NCI-H748 (cell line): ENCODE measurements around the gene SLC16A1.
A peak's percentile ranks its signal among the peaks of the same experiment; 100 is the strongest.
"Not testable (repeated sequence)": the region's sequence is repeated elsewhere in the genome, so short reads cannot be mapped to it uniquely, and the experiment has no call there.

ENCODE experiments used
- DNase-seq: peaks from one replicate; lab custom pipeline; 2025; ENCODE audit not compliant: unreplicated experiment; lab: John Stamatoyannopoulos, UW

The SLC16A1 gene

GRCh38 chr1:112971006-112971405, 15.0 kb upstream of the SLC16A1 start:
- DNase-seq, result no peak

- DNase-seq, result no peak
Measured at GRCh38 chr1:112964347-112964746, 8.4 kb upstream of the SLC16A1 start.

GRCh38 chr1:112961072-112961471, 5.1 kb upstream of the SLC16A1 start:
- DNase-seq, result no peak

- DNase-seq, result no peak
Measured at GRCh38 chr1:112960384-112960783, 4.4 kb upstream of the SLC16A1 start.

GRCh38 chr1:112958236-112958635, 2.2 kb upstream of the SLC16A1 start:
- DNase-seq, result not testable (repeated sequence)

- DNase-seq, result no peak
Measured at GRCh38 chr1:112957133-112957812, 1.3 kb upstream of the SLC16A1 start.

GRCh38 chr1:112956544-112957132, 642 bp upstream of the SLC16A1 start:
- peak; percentile 32 for DNase-seq

- peak; percentile 70 for DNase-seq
Measured at GRCh38 chr1:112954945-112955772, 837 bp downstream of the SLC16A1 start.

- DNase-seq, result no peak
Measured at GRCh38 chr1:112954017-112954650, 1.9 kb downstream of the SLC16A1 start.

- no peak for DNase-seq
Measured at GRCh38 chr1:112950426-112950825, 5.6 kb downstream of the SLC16A1 start.

GRCh38 chr1:112946683-112947082, 9.3 kb downstream of the SLC16A1 start:
- DNase-seq, result no peak

GRCh38 chr1:112939810-112940209, 16.2 kb downstream of the SLC16A1 start:
- DNase-seq, result no peak

GRCh38 chr1:112938210-112938609, 17.8 kb downstream of the SLC16A1 start:
- no peak for DNase-seq

GRCh38 chr1:112937495-112937894, 18.5 kb downstream of the SLC16A1 start:
- no peak for DNase-seq

- no peak for DNase-seq
Measured at GRCh38 chr1:112937070-112937469, 18.9 kb downstream of the SLC16A1 start.

- no peak for DNase-seq
Measured at GRCh38 chr1:112935461-112936111, 20.4 kb downstream of the SLC16A1 start.

GRCh38 chr1:112934577-112934976, 21.4 kb downstream of the SLC16A1 start:
- no peak for DNase-seq

GRCh38 chr1:112933820-112934571, 22.0 kb downstream of the SLC16A1 start:
- DNase-seq, result no peak

GRCh38 chr1:112929979-112930378, 26.0 kb downstream of the SLC16A1 start:
- DNase-seq, result no peak

- no peak for DNase-seq
Measured at GRCh38 chr1:112927462-112927990, 28.5 kb downstream of the SLC16A1 start.
